T-helper 1 cell treated with Interleukin-12 subunit alpha and Interleukin-12 subunit beta and Interleukin-4 antibody, amounts not matched to agents 30 μg/mL and 1 μg/mL, for 36 hours (primary cell): Measurements from ENCODE around the gene SV2B.

Source experiments
- H3K27ac Mint-ChIP-seq: one replicate; pipeline ENCODE4 v1.8.0; 2021; ENCODE audit warnings: mild to moderate bottlenecking, mixed read lengths
- H3K27me3 Mint-ChIP-seq: one replicate; pipeline ENCODE4 v1.8.0; 2021; ENCODE audit warnings: low read depth, mixed read lengths
- H3K36me3 Mint-ChIP-seq: one replicate; pipeline ENCODE4 v1.8.0; 2021; ENCODE audit warnings: low read depth, mixed read lengths
- H3K4me1 Mint-ChIP-seq: one replicate; pipeline ENCODE4 v1.8.0; 2021; ENCODE audit warnings: low read depth, mixed read lengths
- H3K4me3 Mint-ChIP-seq: one replicate; pipeline ENCODE4 v1.8.0; 2021; ENCODE audit warnings: mild to moderate bottlenecking, moderate library complexity, mixed read lengths
- H3K9me3 Mint-ChIP-seq: one replicate; pipeline ENCODE4 v1.8.0; 2021; ENCODE audit warnings: mixed read lengths

SV2B gene

DNA sequence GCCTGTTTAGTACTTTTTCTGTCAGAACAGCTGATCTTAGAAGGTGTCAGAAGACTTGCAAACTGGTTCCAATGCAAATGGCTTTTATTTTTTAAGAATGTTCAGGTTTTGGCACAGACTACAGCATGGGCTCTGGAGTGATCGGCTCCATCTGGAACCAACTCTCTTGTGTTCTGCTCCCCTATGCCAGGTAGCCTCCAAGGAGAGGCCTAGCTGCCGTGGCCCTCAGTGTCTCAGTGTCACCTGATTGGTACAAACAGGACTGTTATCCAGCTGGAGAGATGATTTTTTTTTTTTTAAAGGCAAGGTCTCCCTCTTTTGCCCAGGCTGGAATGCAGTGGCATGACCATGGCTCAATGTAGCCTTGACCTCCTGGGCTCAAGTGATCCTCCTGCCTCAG, 183.1 kb downstream of the SV2B start:
- no peak overlapping the region for H3K4me3 Mint-ChIP-seq
- peaks cover 3% of the 10 kb centered on the region for H3K27me3 Mint-ChIP-seq
- H3K9me3 Mint-ChIP-seq: no peaks in the 10 kb centered on the region
- H3K4me1 Mint-ChIP-seq: no peaks in the 10 kb centered on the region
- H3K27ac Mint-ChIP-seq: no peak overlapping the region
- H3K36me3 Mint-ChIP-seq: no peaks in the 10 kb centered on the region

- no peaks in the 10 kb centered on the region for H3K4me1 Mint-ChIP-seq
- H3K4me3 Mint-ChIP-seq: no peak overlapping the region
- no peaks in the 10 kb centered on the region for H3K9me3 Mint-ChIP-seq
- H3K27ac Mint-ChIP-seq: no peak overlapping the region
- H3K36me3 Mint-ChIP-seq: no peaks in the 10 kb centered on the region
- H3K27me3 Mint-ChIP-seq: peaks cover 3% of the 10 kb centered on the region
These were observed 184.9 kb downstream of the SV2B start for GRCh38 chr15:91284758-91285466.

- peaks cover 6% of the 10 kb centered on the region for H3K27me3 Mint-ChIP-seq
- H3K4me1 Mint-ChIP-seq: no peaks in the 10 kb centered on the region
- no peaks in the 10 kb centered on the region for H3K36me3 Mint-ChIP-seq
- no peak overlapping the region for H3K27ac Mint-ChIP-seq
- no peaks in the 10 kb centered on the region for H3K9me3 Mint-ChIP-seq
- H3K4me3 Mint-ChIP-seq: no peak overlapping the region
These were observed 189.3 kb downstream of the SV2B start for GRCh38 chr15:91289324-91289723.

DNA sequence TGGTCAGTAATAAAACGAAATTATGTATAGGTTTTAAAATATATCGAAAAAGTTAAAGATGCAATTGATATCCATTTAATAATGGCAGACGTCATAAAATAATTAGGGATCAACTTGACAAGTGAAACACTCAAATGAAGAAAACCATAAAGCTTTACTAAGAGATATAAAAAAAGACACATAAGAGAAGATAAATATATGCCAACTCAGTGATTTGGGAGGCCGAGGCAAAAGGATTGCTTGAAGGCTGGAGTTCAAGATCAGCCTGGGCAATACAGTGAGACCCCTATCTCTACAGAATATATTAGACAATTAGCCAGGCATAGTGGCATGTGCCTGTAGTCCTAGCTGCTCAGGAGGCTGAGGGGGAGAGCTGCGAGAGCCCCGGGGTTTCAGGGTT, 190.5 kb downstream of the SV2B start:
- H3K4me3 Mint-ChIP-seq: no peak overlapping the region
- H3K27me3 Mint-ChIP-seq: peaks cover 6% of the 10 kb centered on the region
- H3K9me3 Mint-ChIP-seq: no peaks in the 10 kb centered on the region
- H3K36me3 Mint-ChIP-seq: no peaks in the 10 kb centered on the region
- H3K27ac Mint-ChIP-seq: no peak overlapping the region
- no peaks in the 10 kb centered on the region for H3K4me1 Mint-ChIP-seq

DNA sequence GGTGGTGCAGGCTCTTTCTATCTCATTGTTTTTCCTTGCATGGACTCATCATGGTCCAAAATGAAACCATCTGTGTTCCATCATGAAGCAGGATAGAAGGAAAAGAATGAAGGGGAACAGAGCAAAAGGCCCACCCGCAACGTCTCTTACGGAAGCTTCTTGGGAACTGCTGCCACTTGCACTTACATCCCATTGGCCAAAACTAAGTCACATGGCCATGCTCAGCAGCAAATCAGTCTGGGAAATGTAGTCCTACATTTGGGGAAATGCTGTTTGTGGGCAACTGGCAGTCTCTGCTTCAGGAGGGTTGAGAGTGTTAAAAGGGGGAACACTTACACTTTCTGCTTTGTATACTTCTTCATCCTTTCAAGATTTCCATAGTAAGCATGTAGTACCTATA, 191.6 kb downstream of the SV2B start:
- no peak overlapping the region for H3K4me3 Mint-ChIP-seq
- H3K27ac Mint-ChIP-seq: no peak overlapping the region
- H3K9me3 Mint-ChIP-seq: no peaks in the 10 kb centered on the region
- H3K27me3 Mint-ChIP-seq: peaks cover 6% of the 10 kb centered on the region
- no peaks in the 10 kb centered on the region for H3K36me3 Mint-ChIP-seq
- H3K4me1 Mint-ChIP-seq: no peaks in the 10 kb centered on the region

- H3K27ac Mint-ChIP-seq: no peak overlapping the region
- no peak overlapping the region for H3K4me3 Mint-ChIP-seq
- H3K9me3 Mint-ChIP-seq: no peaks in the 10 kb centered on the region
- no peaks in the 10 kb centered on the region for H3K4me1 Mint-ChIP-seq
- no peaks in the 10 kb centered on the region for H3K36me3 Mint-ChIP-seq
- peaks cover 18% of the 10 kb centered on the region for H3K27me3 Mint-ChIP-seq
These were observed 194.3 kb downstream of the SV2B start for GRCh38 chr15:91294344-91294743.

DNA sequence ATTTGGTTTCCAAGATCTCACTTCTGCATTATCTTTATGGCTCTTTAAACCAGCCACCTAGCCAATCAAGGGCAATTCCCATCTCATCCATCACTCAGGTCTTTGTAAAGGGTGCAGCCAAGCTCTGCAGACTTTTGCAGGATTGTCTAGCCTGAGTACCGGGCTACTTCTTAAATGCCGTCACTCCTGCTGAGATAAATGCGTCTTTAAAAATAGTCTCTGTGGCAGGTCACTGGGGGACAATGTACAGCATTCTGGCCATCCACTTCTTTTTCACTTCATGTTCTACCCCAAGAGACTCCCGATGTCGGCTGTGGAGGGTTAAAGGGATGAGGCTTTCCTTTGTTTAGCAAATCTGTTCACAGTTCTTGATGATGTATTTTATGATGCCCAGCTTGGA, 194.7 kb downstream of the SV2B start:
- Mint-ChIP-seq H3K27ac (no peak overlapping the region), H3K9me3 (no peaks in the 10 kb centered on the region), H3K27me3 (peaks cover 18% of the 10 kb centered on the region), H3K4me1 (no peaks in the 10 kb centered on the region), H3K36me3 (no peaks in the 10 kb centered on the region), H3K4me3 (no peak overlapping the region)

- H3K27me3 Mint-ChIP-seq: peaks cover 32% of the 10 kb centered on the region
- no peaks in the 10 kb centered on the region for H3K9me3 Mint-ChIP-seq
- no peaks in the 10 kb centered on the region for H3K36me3 Mint-ChIP-seq
- H3K27ac Mint-ChIP-seq: no peak overlapping the region
- H3K4me1 Mint-ChIP-seq: peaks cover 5% of the 10 kb centered on the region
- H3K4me3 Mint-ChIP-seq: no peak overlapping the region
These were observed 198.0 kb downstream of the SV2B start for GRCh38 chr15:91298101-91298500.

DNA sequence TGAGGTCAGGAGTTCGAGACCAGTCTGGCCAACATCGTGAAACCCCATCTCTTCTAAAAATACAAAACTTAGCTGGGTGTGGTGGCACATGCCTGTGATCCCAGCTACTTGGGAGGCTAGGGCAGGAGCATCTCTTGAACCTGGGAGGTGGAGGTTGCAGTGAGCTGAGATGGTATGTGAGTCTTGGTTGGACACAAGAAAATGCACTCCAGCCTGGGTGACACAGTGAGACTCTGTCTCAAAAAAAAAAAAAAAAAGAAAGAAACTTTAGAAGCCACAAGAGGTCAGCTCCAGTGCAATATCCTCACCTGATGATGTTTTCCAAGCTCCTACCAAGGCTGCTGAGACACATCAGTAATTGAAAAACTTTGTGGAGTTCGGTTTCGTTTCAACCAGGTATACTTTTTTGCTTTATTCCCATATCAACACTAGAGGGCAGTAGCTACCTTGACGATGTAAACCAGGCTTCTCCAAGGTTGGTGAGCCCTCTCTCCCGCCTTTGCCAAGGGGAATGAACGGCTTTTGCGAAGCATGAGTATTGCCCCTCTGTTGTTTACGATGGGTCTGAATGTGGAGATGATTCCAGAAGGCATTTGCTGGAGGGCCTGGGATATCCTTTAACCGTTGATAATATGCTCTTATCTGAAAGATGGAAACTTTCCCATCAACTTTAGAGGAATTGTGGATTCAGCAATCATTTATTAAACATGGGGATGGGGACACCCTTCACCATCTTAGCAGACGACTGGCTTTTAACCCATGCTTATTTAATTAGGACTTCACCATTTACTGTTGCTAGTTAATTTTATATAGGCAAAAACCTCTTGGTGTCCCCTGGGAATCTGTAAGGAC, 202.8 kb downstream of the SV2B start:
- H3K27ac Mint-ChIP-seq: no peak overlapping the region
- peaks cover 12% of the 10 kb centered on the region for H3K4me1 Mint-ChIP-seq
- no peaks in the 10 kb centered on the region for H3K36me3 Mint-ChIP-seq
- no peak overlapping the region for H3K4me3 Mint-ChIP-seq
- peaks cover 70% of the 10 kb centered on the region for H3K27me3 Mint-ChIP-seq
- no peaks in the 10 kb centered on the region for H3K9me3 Mint-ChIP-seq

DNA sequence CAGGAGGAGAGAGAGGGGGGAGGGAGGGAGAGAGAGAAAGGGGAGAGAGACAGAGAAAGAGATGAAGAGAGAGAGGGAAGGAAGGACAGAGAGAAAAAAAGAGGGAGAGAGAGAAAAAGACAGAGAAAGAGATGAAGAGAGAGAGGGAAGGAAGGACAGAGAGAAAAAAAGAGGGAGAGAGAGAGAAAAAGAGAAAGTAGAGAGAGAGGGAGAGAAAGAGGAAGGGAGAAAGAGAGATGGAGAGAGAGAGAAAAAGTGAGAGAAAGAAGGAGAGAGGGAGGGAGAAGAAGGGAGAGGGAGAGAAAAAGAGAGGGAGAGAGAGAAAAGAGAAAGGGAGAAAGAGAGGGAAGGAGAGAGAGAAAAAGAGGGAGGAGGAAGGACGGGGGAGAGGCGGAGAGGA, 204.2 kb downstream of the SV2B start:
- Mint-ChIP-seq H3K27me3 (peaks cover 72% of the 10 kb centered on the region), H3K9me3 (no peaks in the 10 kb centered on the region), H3K4me1 (peaks cover 21% of the 10 kb centered on the region), H3K4me3 (no peak overlapping the region), H3K27ac (no peak overlapping the region), H3K36me3 (no peaks in the 10 kb centered on the region)

DNA sequence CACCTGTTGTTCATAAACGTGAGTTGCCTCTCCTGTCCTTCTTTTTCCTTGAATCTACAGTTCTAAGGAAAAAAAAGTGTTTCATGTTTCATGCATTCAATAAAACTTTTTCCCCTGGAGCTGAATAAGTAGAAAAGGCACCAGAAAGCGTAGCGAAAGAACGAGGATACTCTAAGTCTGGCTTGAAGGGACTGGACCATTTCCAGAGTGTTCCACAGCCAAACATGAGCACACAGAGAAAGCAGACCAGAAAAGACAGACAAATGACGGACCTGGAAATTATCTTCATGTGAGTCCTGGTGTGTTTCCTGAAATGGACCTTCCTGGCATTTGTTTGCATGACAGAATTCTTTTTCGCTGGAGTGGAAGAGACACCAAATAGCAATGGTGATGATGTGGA, 204.7 kb downstream of the SV2B start:
- Mint-ChIP-seq H3K27ac (no peak overlapping the region), H3K36me3 (no peaks in the 10 kb centered on the region), H3K9me3 (no peaks in the 10 kb centered on the region), H3K27me3 (peaks cover 78% of the 10 kb centered on the region), H3K4me1 (peaks cover 24% of the 10 kb centered on the region), H3K4me3 (no peak overlapping the region)

DNA sequence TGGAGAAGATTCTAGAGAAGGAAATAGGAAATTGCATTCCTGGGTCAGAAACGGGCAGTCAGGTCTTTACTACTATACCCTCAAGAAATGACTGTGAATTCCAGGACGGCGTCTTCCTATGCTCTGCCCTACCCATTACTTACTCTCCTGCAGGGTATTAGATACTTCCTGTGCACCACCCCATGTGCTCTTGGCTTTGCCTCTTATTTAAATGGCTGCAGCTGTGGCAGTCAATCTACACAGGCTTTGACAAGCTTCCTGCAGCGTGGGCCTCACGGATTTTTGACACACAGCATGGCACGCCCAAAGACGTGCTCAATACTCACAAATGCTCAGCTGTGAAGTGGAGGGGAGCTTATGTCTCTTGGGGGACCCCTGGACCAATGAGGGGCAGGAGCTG, 206.1 kb downstream of the SV2B start:
- no peak overlapping the region for H3K4me3 Mint-ChIP-seq
- H3K36me3 Mint-ChIP-seq: no peaks in the 10 kb centered on the region
- peaks cover 24% of the 10 kb centered on the region for H3K4me1 Mint-ChIP-seq
- no peak overlapping the region for H3K27ac Mint-ChIP-seq
- no peaks in the 10 kb centered on the region for H3K9me3 Mint-ChIP-seq
- H3K27me3 Mint-ChIP-seq: peaks cover 68% of the 10 kb centered on the region

GRCh38 chr15:91307601-91308000, 207.5 kb downstream of the SV2B start:
- Mint-ChIP-seq H3K4me3 (no peak overlapping the region), H3K27me3 (peaks cover 63% of the 10 kb centered on the region), H3K4me1 (peaks cover 34% of the 10 kb centered on the region), H3K9me3 (no peaks in the 10 kb centered on the region), H3K36me3 (no peaks in the 10 kb centered on the region), H3K27ac (no peak overlapping the region)

DNA sequence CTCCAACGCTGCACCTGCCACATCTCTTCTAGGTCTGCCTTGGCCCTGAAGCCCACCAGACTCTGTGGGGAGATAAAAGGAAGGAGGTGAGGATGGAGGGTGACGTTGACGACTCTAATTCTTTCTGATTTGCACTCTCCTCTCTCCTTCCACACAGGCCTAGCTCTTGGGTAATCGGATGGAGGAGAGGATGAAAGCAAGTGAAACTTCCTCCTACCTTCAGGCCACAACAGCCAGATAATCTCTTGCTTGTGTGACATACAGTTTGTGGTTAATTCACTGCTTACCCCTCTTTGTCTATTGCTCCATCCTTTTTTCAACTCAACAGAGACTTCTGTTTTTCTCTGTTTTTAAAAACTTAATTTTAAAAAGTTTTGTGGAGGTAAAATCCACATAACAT, 208.1 kb downstream of the SV2B start:
- Mint-ChIP-seq H3K27ac (no peak overlapping the region), H3K4me3 (no peak overlapping the region), H3K27me3 (peaks cover 64% of the 10 kb centered on the region), H3K9me3 (no peaks in the 10 kb centered on the region), H3K36me3 (peaks cover under 1% of the 10 kb centered on the region), H3K4me1 (peaks cover 33% of the 10 kb centered on the region)

DNA sequence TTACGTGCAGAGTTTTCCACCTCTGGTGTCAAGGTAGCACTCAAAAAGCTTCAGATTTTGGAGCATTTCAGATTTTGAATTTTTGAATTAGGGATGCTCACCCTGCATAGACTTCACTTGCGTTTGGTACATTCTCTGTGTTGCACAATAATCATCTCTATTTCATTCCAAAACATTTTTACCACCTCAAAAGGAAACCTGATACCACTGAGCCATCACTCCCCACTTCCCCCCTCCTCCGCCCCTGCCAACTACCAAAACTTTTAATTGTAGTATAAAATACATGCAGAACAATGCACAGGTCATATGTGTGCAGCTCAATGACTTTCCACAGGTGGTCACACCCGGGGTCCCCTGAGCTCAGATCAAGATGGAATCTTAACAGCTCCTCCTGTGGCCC, 208.8 kb downstream of the SV2B start:
- peaks cover 3% of the 10 kb centered on the region for H3K36me3 Mint-ChIP-seq
- H3K4me3 Mint-ChIP-seq: no peak overlapping the region
- H3K27ac Mint-ChIP-seq: no peak overlapping the region
- peaks cover 33% of the 10 kb centered on the region for H3K4me1 Mint-ChIP-seq
- H3K27me3 Mint-ChIP-seq: peaks cover 64% of the 10 kb centered on the region
- H3K9me3 Mint-ChIP-seq: no peaks in the 10 kb centered on the region
